Brain microvascular endothelial cell (primary cell): ENCODE data around the gene CDC37L1.

Source experiments
- DNase-seq: peaks from one replicate; pipeline ENCODE4 v3.0.0-alpha.2; 2020
- H3K27ac ChIP-seq: fragments of 250-450 bp; sonication (Bioruptor Pico); 2 replicates; pipeline ENCODE4 v1.5.1; 2020; ENCODE audit warnings: mild to moderate bottlenecking, moderate library complexity
- H3K27me3 ChIP-seq: fragments of 250-450 bp; sonication (Bioruptor Pico); replicated peaks from 2 replicates; pipeline ENCODE4 v1.5.1; 2020; ENCODE audit warnings: mild to moderate bottlenecking
- H3K36me3 ChIP-seq: fragments of 250-450 bp; sonication (Bioruptor Pico); replicated peaks from 2 replicates; pipeline ENCODE4 v1.5.1; 2020; ENCODE audit warnings: mild to moderate bottlenecking
- H3K4me3 ChIP-seq: 2 replicates; pipeline ENCODE4 v1.5.1; 2011; ENCODE audit warnings: low read depth, mild to moderate bottlenecking, control low read depth, low read length, moderate library complexity
- in situ Hi-C: cut with HindIII; loops from 2 replicates; pipeline ENCODE4 v1.10.0; 2017; ENCODE audit warnings: low sequenced_read_pairs, low pct_ligation_motif_present
- TF ChIP-seq, protein P1 (sequence below): IDR thresholded peaks from 2 replicates; pipeline ENCODE4 v1.5.1; 2011; ENCODE audit warnings: low read depth, mild to moderate bottlenecking, moderate library complexity, low read length, control low read depth, inconsistent platforms; ENCODE audit errors: missing control alignments

Gene CDC37L1

DNA sequence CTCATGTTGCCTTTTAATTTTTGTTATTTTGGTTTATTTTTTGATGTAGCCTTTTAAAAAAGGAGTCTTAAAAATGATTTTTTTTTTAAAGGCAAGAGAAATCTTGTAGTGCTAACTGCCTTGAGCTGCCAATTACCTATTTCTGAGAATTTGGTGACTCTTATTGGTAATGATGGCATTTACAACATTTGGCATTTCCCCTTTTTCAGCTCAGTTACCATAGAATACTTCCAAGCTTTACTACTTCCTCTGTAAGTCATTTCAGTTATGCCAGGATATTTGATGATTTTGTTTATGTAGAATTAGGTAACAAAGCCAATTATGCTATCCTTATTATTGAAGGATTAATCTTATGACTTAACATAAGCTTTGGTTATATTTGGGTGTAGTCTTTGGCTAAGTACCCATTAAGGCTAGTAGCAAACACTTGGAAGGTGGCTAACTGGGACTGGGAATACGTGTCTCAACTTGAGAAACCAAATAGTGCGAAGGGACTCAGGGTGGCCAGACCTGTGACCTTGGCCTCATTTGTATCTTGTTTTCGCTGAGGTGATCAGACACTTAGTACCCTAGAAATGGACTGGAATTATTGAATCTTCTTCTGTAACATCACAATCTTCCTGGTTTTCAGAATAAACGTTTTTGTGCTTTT lies 27.7 kb downstream of the CDC37L1 start:
- H3K36me3 ChIP-seq = peaks cover 3% of the 10 kb centered on the region
- H3K4me3 ChIP-seq = no peak overlapping the region
- H3K27me3 ChIP-seq = no peaks in the 10 kb centered on the region
- DNase-seq = no peak
- H3K27ac ChIP-seq = no peak overlapping the region
- in situ Hi-C loops = no loop called here
- TF ChIP-seq, protein P1, sequence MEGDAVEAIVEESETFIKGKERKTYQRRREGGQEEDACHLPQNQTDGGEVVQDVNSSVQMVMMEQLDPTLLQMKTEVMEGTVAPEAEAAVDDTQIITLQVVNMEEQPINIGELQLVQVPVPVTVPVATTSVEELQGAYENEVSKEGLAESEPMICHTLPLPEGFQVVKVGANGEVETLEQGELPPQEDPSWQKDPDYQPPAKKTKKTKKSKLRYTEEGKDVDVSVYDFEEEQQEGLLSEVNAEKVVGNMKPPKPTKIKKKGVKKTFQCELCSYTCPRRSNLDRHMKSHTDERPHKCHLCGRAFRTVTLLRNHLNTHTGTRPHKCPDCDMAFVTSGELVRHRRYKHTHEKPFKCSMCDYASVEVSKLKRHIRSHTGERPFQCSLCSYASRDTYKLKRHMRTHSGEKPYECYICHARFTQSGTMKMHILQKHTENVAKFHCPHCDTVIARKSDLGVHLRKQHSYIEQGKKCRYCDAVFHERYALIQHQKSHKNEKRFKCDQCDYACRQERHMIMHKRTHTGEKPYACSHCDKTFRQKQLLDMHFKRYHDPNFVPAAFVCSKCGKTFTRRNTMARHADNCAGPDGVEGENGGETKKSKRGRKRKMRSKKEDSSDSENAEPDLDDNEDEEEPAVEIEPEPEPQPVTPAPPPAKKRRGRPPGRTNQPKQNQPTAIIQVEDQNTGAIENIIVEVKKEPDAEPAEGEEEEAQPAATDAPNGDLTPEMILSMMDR = no peak

DNA sequence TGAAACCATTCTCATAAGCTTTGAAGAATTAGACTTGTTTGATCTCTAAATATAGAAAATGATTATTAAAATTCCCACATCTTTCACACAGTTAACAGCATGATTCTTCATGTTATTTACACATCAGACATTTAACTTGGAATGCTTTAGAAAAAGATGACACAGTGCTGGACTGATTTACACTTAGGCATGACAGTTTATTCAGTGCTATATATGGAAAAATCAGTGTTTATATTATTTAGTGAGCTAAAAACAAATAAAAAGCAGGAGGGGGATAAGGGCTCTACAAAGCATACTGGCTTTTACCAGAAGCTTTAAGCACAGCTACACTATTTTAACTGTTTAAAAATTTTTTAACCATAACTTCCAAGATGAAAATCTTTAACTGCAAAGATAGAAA lies 30.0 kb downstream of the CDC37L1 start:
- TF ChIP-seq, protein P1 = no peak
- Histone ChIP-seq H3K36me3 (no peaks in the 10 kb centered on the region), H3K27ac (no peak overlapping the region), H3K27me3 (no peaks in the 10 kb centered on the region), H3K4me3 (no peak overlapping the region)
- in situ Hi-C loops = no loop called here
- DNase-seq = no peak

DNA sequence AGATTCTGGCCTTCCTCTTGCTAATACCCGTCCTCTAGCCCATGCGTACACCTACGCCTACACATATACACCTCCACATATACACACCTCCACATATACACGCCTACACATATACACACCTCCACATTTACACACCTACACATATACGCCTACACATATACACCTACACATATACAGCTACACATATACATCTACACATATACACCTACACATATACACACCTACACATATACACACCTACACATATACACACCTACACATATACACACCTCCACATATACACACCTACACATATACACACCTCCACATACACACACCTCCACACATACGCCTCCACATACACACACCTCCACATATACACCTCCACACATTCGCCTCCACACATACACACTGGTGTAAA lies 34.5 kb downstream of the CDC37L1 start:
- no peak overlapping the region for H3K4me3 ChIP-seq
- no peak overlapping the region for H3K27ac ChIP-seq
- TF ChIP-seq, protein P1 = no peak
- no peak for DNase-seq
- no peaks in the 10 kb centered on the region for H3K27me3 ChIP-seq
- H3K36me3 ChIP-seq = peaks cover 9% of the 10 kb centered on the region
- in situ Hi-C loops = no loop called here

DNA sequence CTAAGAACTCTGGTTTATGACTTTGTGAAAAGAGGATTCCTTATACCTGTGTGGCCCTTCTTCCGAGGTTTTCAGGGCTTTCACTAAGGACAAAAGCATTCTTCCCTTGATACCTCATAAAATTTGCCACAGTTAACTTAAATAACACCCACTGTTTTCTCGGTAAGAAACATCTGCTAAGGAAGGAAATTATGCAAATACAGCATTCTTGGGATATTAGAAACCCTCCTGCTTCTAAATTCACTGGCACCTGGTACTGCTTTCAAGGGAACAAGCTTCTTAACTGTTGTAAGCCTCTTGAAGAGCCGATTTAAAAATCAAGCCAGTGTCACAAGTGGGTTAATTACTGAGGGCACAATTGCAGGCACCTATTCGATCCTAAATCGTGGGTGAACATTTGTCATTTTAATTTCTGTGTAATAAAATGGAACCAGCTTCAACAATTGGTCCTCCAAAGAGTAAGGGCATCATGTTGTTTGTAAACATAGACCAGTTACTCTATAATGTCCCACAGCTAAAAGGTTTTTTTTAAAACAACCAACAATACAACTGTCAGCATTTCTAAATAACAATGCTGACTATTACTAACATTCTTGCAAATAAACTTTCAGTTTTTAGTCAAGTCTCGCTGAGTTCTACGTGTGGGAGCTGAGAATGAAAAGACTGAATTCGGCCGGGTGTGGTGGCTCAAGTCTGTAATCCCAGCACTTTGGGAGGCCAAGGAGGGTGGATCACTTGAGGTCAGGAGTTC lies 35.1 kb downstream of the CDC37L1 start:
- TF ChIP-seq, protein P1 = no peak
- no peaks in the 10 kb centered on the region for H3K27me3 ChIP-seq
- peaks cover 9% of the 10 kb centered on the region for H3K36me3 ChIP-seq
- H3K27ac ChIP-seq = no peak overlapping the region
- in situ Hi-C loops = no loop called here
- H3K4me3 ChIP-seq = no peak overlapping the region
- no peak for DNase-seq

DNA sequence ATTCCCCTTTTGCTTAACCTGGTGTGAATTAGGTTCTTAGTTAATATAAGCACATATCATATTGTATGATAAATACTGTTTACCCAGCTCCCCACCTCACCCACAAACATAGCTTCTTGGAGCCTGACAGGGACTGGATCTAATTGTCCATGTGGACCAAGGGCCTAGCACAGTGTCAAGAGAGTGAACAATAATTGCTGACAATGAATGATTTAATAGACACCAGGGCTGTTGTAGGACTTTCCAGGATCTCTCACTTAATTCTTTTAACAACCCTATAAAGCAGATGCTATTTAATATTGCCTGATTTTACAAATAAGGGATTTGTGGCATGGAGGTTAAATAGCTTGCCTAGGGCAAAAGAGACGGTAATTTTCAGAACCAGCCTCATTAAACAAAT lies 36.8 kb downstream of the CDC37L1 start:
- Histone ChIP-seq H3K36me3 (peaks cover 9% of the 10 kb centered on the region), H3K27ac (no peak overlapping the region), H3K4me3 (no peak overlapping the region), H3K27me3 (no peaks in the 10 kb centered on the region)
- TF ChIP-seq, protein P1 = no peak
- in situ Hi-C loops = no loop called here
- DNase-seq = no peak

DNA sequence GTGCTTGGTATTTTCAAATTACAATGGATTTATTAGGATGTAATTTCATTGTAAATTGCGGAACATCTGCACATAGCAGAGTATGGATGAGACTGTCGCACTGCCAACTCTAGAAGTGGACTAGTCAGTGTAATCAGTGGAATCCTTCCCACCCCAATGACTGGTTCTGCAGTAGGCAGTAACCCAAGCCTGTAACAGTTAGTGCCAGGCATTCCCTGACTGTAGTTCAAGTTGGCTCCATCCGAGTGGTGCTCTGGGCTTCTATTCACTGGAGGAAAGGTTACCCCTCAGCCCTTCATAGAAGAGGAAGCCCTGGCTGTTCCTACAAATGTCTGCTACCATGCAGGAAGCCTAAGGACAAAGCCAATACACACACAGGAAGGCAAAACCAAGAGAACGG lies 38.4 kb downstream of the CDC37L1 start:
- H3K4me3 ChIP-seq = no peak overlapping the region
- in situ Hi-C loops = no loop called here
- DNase-seq = no peak
- H3K36me3 ChIP-seq = peaks cover 9% of the 10 kb centered on the region
- no peak overlapping the region for H3K27ac ChIP-seq
- TF ChIP-seq, protein P1 = no peak
- H3K27me3 ChIP-seq = no peaks in the 10 kb centered on the region
